Omental fat pad (tissue), 4 donors: ENCODE data around the gene BABAM1. TPM values are rescaled to one million over a fixed set of nuclear protein-coding genes. Genes with fewer than 3 reads are reported as not detected.

ENCODE experiments used
- ATAC-seq: fragments of 150-250 bp; one replicate; pipeline ENCODE4 v1.9.1; 2016; ENCODE audit warnings: mild to moderate bottlenecking, moderate library complexity; ENCODE audit not compliant: low FRiP score
- DNase-seq: peaks from one replicate; pipeline ENCODE4 v3.0.0-alpha.2; 2019; ENCODE audit warnings: low spot score
- total RNA-seq, 4 donors: library from RNA; depleted of rRNA; stranded (reverse); fragments of >200 nt; gene quantifications; one replicate each; pipeline ENCODE4 v1.1.0, GENCODE V29; 2016
- TF ChIP-seq, protein P1 (sequence below), 3 donors: fragments of 450-650 bp; IDR thresholded peaks; one replicate each; pipeline ENCODE4 v1.5.1; 2016 to 2017; ENCODE audit warnings: antibody characterized with exemption in 3 of 3, mild to moderate bottlenecking in 3 of 3, moderate library complexity in 2 of 3

BABAM1 gene
- total RNA-seq, 4 donors from 2014 or later: 46.0 to 62.1 (median 59.1) TPM

DNA sequence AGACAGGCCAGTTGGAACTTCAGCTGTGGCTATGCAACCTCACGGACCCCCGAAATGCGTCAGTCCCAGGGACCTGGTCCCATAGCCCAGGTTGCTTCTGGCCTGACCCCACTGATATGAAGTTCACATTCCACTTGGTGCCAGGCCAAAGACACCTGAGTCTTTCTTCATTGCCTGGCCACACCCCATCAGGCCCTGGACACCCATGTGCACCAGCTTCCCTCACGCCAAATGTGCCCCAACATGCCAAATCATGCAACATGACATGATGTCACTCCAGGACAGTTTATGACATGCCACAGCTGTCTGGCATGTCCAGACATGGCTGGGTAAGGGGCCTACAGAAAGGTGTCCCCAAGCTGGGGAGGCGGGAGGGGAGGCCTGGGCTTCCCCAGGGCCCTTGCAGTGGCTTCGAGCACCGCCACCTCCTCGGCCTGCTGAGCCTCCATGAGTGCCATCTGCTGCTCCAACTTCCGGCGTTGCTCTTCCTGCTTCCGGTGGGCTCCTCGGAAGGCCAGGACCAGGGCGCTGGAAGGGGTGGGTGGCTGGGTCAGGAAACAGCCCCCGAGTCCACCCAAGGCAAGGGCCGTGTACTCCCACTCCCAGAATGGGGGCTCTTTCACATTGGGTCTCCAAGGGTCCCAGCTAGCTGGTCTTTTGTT is 17.2 kb upstream of the BABAM1 start:
- no peak for ATAC-seq
- DNase-seq: no peak
- TF ChIP-seq, protein P1, sequence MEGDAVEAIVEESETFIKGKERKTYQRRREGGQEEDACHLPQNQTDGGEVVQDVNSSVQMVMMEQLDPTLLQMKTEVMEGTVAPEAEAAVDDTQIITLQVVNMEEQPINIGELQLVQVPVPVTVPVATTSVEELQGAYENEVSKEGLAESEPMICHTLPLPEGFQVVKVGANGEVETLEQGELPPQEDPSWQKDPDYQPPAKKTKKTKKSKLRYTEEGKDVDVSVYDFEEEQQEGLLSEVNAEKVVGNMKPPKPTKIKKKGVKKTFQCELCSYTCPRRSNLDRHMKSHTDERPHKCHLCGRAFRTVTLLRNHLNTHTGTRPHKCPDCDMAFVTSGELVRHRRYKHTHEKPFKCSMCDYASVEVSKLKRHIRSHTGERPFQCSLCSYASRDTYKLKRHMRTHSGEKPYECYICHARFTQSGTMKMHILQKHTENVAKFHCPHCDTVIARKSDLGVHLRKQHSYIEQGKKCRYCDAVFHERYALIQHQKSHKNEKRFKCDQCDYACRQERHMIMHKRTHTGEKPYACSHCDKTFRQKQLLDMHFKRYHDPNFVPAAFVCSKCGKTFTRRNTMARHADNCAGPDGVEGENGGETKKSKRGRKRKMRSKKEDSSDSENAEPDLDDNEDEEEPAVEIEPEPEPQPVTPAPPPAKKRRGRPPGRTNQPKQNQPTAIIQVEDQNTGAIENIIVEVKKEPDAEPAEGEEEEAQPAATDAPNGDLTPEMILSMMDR (IDR thresholded peaks at IDR 0.05): no peak

DNA sequence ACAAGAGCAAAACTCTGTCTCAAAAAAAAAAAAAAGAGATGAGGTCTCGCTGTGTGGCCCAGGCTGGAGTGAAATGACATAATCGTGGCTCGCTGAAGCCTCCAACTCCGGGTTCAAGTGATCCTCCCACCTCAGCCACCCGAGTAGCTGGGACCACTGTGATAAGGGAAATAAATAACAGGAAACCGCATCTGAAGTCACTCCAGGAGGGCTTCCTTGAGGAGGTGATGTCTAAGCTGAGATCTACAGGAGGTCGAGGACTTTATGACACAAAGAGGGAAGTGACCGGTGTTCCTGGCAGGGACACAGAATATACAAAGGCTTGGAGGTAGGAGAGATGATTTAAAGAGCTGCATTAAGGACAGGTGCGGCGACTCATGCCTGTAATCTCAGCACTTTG is 12.6 kb upstream of the BABAM1 start:
- ATAC-seq (no peak), DNase-seq (no peak)
- TF ChIP-seq, protein P1 (IDR thresholded peaks at IDR 0.05): no peak

DNA sequence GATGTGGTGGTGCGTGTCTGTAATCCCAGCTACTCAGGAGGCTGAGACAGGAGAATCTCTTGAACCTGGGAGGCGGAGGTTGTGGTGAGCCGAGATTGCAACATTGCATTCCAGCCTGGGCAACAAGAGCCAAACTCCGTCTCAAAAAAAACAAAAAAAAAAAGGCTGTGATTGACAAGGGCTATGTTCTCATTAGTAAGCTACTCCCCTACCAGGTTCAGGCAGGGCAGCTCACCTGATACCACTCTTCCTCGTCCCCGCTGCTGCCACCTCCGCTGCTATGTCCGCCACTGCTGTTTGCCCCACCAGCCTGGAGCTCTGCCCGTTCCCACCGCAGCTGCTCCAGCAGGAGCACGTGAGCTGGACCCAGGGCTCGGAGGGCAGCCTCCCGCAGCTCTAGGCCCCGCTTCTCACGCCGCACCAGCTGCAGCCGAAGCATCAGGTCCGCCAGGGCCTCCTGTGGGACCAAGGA is 12.1 kb upstream of the BABAM1 start:
- DNase-seq (no peak), ATAC-seq (no peak)
- TF ChIP-seq, protein P1 (IDR thresholded peaks at IDR 0.05): no peak

DNA sequence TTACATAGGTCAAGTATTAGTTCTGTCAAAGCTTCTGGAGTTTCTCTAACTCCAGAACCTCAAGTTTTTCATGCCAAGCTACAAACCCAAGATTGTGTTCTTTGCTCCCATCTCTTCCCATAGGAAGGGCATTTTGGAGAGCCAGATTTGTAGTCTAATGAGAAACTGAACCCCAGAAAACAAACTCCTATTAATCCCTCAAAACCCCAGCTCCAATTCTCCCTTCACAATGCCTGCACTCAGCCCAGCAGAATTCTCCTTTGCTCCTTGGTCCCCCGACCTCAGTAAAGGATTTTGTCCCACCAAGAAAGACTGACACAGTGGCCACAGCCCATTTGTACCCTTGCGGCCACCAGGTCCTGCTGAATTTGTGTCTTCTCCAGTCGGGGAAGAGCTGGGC is 11.1 kb upstream of the BABAM1 start:
- TF ChIP-seq, protein P1 (IDR thresholded peaks at IDR 0.05): no peak
- no peak for ATAC-seq

DNA sequence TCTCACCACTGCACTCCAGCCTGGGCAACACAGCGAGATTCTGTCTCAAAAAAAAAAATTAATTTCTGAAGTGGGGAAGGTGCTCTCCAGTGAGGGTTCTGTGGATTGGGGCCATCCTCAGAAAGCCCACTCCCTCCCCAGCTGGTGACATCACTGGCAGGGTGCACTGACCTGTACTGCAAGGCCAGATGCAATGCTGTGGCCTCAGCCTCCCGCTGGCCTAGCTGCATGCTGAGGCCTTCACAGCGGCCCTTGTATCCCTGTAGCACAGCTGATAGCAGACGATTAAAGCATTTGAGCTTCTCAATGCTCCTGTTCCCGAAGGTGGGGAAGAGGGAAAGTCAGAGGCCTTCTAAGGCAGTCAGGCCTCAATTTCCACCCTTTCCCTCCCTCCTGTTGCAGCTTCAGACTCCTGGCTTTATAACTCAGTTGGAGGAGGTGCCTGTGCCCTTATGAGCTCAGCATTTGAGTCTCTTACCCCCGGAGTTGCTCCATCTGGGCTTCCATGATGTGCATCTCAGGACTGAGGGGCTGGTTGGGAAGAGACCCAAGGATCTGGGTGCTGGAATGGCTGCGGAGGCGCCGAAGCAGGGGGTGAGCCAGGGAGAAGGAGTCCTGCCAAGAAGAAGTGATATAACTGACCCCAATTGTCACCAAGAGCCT is 8.0 kb upstream of the BABAM1 start:
- TF ChIP-seq, protein P1 (IDR thresholded peaks at IDR 0.05): no peak
- DNase-seq (no peak), ATAC-seq (no peak)

More for the DNA sequence above, 11.1 kb upstream of the BABAM1 start:
- DNase-seq: no peak

DNA sequence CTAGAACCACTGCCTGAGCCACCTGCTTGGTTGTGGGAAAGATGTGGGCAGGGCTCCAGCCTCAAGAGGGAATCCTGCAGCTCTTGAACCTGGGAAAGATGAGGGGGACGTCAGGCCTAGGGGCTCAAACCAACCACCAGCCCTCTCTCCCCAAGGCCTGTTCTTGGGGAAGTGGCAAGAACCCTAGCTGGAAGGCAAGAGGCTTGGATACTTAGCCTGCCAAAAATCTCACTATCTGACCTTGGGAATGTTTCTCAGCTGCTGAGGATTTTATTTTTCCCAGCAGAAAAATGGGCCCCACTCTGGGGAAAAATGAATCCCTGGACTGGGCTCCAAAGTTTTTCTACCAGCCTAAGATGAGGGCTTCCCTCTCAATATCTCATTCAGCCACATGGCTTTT is 7.3 kb upstream of the BABAM1 start:
- TF ChIP-seq, protein P1 (IDR thresholded peaks at IDR 0.05): no peak
- ATAC-seq: no peak
- DNase-seq: no peak
